RWPE2 (cell line): ENCODE results near the gene RLN3.

Experiments
- ATAC-seq: fragments of 200-7000 bp; cut with Tn5 transposase; 3 replicates; pipeline ENCODE4 v1.9.1; 2021; ENCODE audit warnings: low read depth
- DNase-seq: peaks from one replicate; pipeline ENCODE4 v3.0.0-alpha.2; 2020; ENCODE audit warnings: low spot score
- H3K27ac ChIP-seq: fragments of 450-650 bp; 2 replicates; pipeline ENCODE4 v1.5.1; 2017; ENCODE audit warnings: mild to moderate bottlenecking; ENCODE audit not compliant: poor library complexity, severe bottlenecking
- H3K27me3 ChIP-seq: fragments of 250-450 bp; sonication (Bioruptor Pico); 2 replicates; pipeline ENCODE4 v1.5.1; 2021; ENCODE audit warnings: mild to moderate bottlenecking, moderate library complexity; ENCODE audit not compliant: insufficient read depth, poor library complexity, severe bottlenecking
- H3K36me3 ChIP-seq: fragments of 250-450 bp; sonication (Bioruptor Pico); 2 replicates; pipeline ENCODE4 v1.5.1; 2020; ENCODE audit warnings: low read depth, mild to moderate bottlenecking, moderate library complexity
- H3K4me1 ChIP-seq: fragments of 250-450 bp; sonication (Bioruptor Pico); 2 replicates; pipeline ENCODE4 v1.5.1; 2021; ENCODE audit warnings: mild to moderate bottlenecking, moderate library complexity; ENCODE audit not compliant: insufficient read depth, poor library complexity, severe bottlenecking
- H3K4me3 ChIP-seq: fragments of 250-450 bp; sonication (Bioruptor Pico); 2 replicates; pipeline ENCODE4 v1.5.1; 2021; ENCODE audit warnings: mild to moderate bottlenecking, moderate library complexity; ENCODE audit not compliant: severe bottlenecking
- H3K9me3 ChIP-seq: fragments of 250-450 bp; sonication (Bioruptor Pico); 2 replicates; pipeline ENCODE4 v1.5.1; 2021; ENCODE audit warnings: mild to moderate bottlenecking, moderate library complexity; ENCODE audit not compliant: severe bottlenecking
- TF ChIP-seq, protein P1 (sequence below): fragments of 450-650 bp; IDR thresholded peaks from one replicate; pipeline ENCODE4 v1.5.1; 2017; ENCODE audit warnings: mild to moderate bottlenecking, moderate library complexity; ENCODE audit not compliant: poor library complexity, severe bottlenecking

RLN3 gene, protein sequence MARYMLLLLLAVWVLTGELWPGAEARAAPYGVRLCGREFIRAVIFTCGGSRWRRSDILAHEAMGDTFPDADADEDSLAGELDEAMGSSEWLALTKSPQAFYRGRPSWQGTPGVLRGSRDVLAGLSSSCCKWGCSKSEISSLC

DNA sequence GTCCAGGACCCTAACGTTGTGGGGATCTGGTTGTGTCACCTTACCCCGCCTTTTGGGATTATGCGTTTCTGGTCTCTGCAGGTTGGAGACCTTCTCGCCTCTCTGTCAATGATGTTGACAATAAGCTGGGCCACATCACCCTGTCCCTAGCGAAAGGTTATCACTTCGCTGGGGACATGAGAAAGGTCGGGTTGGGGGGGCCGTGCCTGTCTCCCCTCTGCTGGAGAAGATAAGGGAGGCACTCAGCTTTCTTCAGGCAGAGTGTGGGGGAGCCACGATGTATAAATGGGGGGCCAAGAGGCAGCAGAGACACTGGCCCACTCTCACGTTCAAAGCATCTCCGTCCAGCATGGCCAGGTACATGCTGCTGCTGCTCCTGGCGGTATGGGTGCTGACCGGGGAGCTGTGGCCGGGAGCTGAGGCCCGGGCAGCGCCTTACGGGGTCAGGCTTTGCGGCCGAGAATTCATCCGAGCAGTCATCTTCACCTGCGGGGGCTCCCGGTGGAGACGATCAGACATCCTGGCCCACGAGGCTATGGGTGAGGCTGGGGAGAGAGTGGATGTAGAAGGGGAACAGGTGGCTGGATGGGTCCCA lies at the start of gene RLN3:
TSS of gene RLN3 (plus strand) at position 293 of the 595 bp plus-strand sequence. CDS start at position 350, 57 bp downstream.
- H3K27me3 ChIP-seq: no peaks in the 10 kb centered on the region
- no peak for DNase-seq
- TF ChIP-seq, protein P1, sequence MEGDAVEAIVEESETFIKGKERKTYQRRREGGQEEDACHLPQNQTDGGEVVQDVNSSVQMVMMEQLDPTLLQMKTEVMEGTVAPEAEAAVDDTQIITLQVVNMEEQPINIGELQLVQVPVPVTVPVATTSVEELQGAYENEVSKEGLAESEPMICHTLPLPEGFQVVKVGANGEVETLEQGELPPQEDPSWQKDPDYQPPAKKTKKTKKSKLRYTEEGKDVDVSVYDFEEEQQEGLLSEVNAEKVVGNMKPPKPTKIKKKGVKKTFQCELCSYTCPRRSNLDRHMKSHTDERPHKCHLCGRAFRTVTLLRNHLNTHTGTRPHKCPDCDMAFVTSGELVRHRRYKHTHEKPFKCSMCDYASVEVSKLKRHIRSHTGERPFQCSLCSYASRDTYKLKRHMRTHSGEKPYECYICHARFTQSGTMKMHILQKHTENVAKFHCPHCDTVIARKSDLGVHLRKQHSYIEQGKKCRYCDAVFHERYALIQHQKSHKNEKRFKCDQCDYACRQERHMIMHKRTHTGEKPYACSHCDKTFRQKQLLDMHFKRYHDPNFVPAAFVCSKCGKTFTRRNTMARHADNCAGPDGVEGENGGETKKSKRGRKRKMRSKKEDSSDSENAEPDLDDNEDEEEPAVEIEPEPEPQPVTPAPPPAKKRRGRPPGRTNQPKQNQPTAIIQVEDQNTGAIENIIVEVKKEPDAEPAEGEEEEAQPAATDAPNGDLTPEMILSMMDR: no peak
- H3K4me1 ChIP-seq: no peaks in the 10 kb centered on the region
- H3K9me3 ChIP-seq: no peaks in the 10 kb centered on the region
- no peak for ATAC-seq
- no peak within 1 kb of the TSS for H3K27ac ChIP-seq
- H3K36me3 ChIP-seq: no peaks in the 10 kb centered on the region
- no peak within 1 kb of the TSS for H3K4me3 ChIP-seq

DNA sequence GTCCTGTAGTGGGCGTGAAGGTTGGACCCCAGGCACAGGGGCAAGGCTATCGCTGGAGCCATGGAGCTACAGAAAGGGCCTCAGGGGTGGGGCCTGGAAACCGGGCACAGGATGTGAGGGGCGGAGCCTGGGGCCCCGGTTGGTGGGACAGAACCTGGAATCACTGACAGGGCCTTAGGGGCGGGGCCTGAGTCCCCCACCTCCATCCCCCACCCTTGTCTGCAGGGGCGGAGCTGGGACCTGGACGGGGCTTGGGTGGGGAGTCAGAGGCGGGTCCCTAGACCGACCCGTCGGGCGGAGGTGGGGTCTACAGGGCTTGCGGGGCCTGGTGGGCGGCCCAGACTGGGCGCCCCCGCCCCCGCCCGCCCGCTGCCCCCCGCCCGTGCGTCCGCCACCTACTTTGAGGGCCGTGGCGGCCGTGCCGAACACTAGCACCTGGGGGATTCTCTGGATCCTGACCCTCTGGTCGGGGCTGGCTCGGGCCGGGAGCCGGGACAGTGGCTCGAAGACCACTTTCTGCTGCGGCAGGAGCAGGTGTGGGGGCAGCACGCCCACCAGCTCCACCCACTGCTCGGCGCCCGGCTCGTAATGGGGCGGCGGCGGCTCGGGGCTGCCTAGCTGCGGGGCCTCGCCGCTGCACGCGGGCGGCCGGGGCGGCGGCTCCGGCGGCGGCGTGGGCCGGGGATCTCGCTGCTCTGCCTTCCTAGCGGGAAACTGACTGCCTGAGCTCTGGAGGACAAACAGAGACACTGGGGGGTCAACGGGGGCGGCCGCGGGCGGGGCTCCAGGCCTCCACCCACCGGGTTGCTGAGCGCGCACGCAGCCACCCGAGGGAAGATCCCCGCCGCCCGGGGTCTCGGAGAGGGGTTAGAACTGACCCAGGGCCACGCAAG lies 49.4 kb upstream of the RLN3 start:
- H3K4me3 ChIP-seq: peak overlapping the region; percentile 3
- ATAC-seq (peak; percentile 20; the same call in 1 of the 3 replicates), DNase-seq (no peak)
- H3K27me3 ChIP-seq: no peaks in the 10 kb centered on the region
- H3K36me3 ChIP-seq: peaks cover 2% of the 10 kb centered on the region; the same call in 1 of the 2 replicates
- no peak overlapping the region for H3K27ac ChIP-seq
- peaks cover 7% of the 10 kb centered on the region for H3K4me1 ChIP-seq
- TF ChIP-seq, protein P1: no peak
- no peaks in the 10 kb centered on the region for H3K9me3 ChIP-seq

DNA sequence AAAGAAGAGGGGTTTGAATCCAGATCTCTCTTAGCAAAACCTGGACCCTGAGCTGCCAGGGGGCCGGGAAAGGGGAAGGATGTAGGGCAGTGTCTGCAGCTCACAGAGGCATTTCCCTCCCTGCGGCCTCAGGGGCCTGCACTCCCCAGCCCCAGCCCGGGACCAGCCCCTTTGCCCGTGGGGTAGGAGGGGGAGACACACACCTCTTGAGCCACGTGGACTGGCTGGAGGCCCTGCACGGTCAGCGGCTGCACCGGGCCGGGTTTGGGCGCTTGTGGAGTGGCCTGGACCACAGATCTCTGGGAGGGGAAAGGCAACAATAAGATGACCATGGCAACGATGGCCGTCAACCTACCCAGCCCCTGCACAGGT lies 48.7 kb upstream of the RLN3 start:
- TF ChIP-seq, protein P1: no peak
- Histone ChIP-seq H3K36me3 (no peaks in the 10 kb centered on the region), H3K4me1 (peaks cover 2% of the 10 kb centered on the region), H3K9me3 (no peaks in the 10 kb centered on the region), H3K27ac (no peak overlapping the region), H3K27me3 (no peaks in the 10 kb centered on the region), H3K4me3 (no peak overlapping the region)
- ATAC-seq (0 out of 3 replicates have a peak, but pooled peaks have one; percentile 11), DNase-seq (no peak)

DNA sequence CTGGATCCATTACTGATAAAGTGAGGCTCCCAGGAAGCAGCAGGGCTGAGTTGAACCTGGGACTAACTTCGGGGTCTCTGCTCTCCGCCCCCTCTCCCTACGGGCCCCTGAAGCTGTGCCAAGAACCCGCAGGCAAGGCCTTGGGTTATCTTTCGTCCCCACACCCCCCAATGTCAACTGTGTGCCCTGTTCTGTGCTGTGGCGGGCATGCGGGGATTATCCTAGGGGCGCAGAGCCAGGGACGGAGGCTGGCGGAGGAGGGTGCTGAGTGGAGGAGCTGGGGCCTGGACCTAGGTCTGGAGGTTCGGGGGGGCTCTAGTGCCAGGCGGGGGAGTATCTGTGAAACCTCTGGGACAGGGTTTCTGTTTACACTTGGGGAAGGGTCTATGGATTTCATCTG lies 48.3 kb upstream of the RLN3 start:
- H3K4me3 ChIP-seq: no peak overlapping the region
- H3K36me3 ChIP-seq: no peaks in the 10 kb centered on the region
- DNase-seq (no peak), ATAC-seq (no peak)
- H3K4me1 ChIP-seq: no peaks in the 10 kb centered on the region
- H3K27me3 ChIP-seq: no peaks in the 10 kb centered on the region
- H3K27ac ChIP-seq: no peak overlapping the region
- no peaks in the 10 kb centered on the region for H3K9me3 ChIP-seq
- TF ChIP-seq, protein P1: no peak
